SK-N-SH (cell line): ENCODE data around the gene CRB1. TPM values are rescaled to one million over a fixed set of nuclear protein-coding genes. Genes with fewer than 3 reads are reported as not detected.

Experiments
- CTCF ChIA-PET: fragments of 300-600, 350-600 bp; formaldehyde crosslinking; extraction: SDS; loops from one replicate; lab custom pipeline; 2021; lab: Yijun Ruan, JAX
- POLR2A ChIA-PET: fragments of 350-600 bp; sonication (Branson Sonifier 250); formaldehyde crosslinking; extraction: SDS; loops from one replicate; lab custom pipeline; 2020; ENCODE audit warnings: antibody characterized with exemption, inconsistent platforms; lab: Yijun Ruan, JAX
- DNase-seq: peaks from one replicate; pipeline ENCODE4 v3.0.0; 2012
- H2AFZ ChIP-seq: fragments of 200-600 bp; sonication (generic); 2 replicates; pipeline ENCODE4 v1.8.1; 2016; ENCODE audit warnings: antibody characterized with exemption, mild to moderate bottlenecking, low read depth
- H3F3A ChIP-seq: fragments of 200-600 bp; sonication (generic); replicated peaks from 2 replicates; pipeline ENCODE3; 2016; ENCODE audit warnings: antibody characterized with exemption, mild to moderate bottlenecking; ENCODE audit not compliant: insufficient read depth
- H3K27ac ChIP-seq, 2 experiments: fragments of 200-500 bp in 1 of 2; fragments of 200-600 bp in 1 of 2; sonication (Bioruptor generic) in 1 of 2; sonication (generic), shearing (Covaris generic) in 1 of 2; 2 replicates each; pipeline versions ENCODE4 v1.5.1 to v1.6.1; 2014 to 2016; ENCODE audit warnings: low read depth in 2 of 2, inconsistent platforms in 1 of 2, low read length in 1 of 2, mild to moderate bottlenecking in 1 of 2, mixed read lengths in 1 of 2
- H3K27me3 ChIP-seq: fragments of 200-600 bp; sonication (generic), shearing (Covaris generic); 2 replicates; pipeline ENCODE4 v1.6.1; 2016; ENCODE audit warnings: mixed run types; ENCODE audit not compliant: insufficient read depth
- H3K36me3 ChIP-seq, 2 experiments: fragments of 200-500 bp in 1 of 2; fragments of 200-600 bp in 1 of 2; sonication (Bioruptor generic) in 1 of 2; sonication (generic) in 1 of 2; replicated peaks in 1 of 2; 2 replicates each; pipeline versions ENCODE3 to v1.5.1; 2014 to 2016; ENCODE audit warnings: low read length in 1 of 2, mild to moderate bottlenecking in 1 of 2; ENCODE audit not compliant: insufficient read depth in 2 of 2, control insufficient read depth in 1 of 2
- H3K4me1 ChIP-seq, 2 experiments: fragments of 200-500 bp in 1 of 2; fragments of 200-600 bp in 1 of 2; sonication (Bioruptor generic) in 1 of 2; sonication (generic), shearing (Covaris generic) in 1 of 2; 2 replicates each; pipeline versions ENCODE4 v1.5.1 to v1.6.1; 2014 to 2016; ENCODE audit warnings: low read depth in 1 of 2, low read length in 1 of 2, mixed run types in 1 of 2; ENCODE audit not compliant: insufficient read depth in 2 of 2, control insufficient read depth in 1 of 2
- H3K4me2 ChIP-seq: fragments of 200-600 bp; sonication (generic), shearing (Covaris generic); 2 replicates; pipeline ENCODE4 v1.6.1; 2017; ENCODE audit warnings: mixed run types
- H3K4me3 ChIP-seq, 2 experiments: fragments of 200-500 bp in 1 of 2; fragments of 200-600 bp in 1 of 2; sonication (Bioruptor generic) in 1 of 2; sonication (generic), shearing (Covaris generic) in 1 of 2; 2 replicates each; pipeline versions ENCODE4 v1.5.1 to v1.8.1; 2014 to 2016; ENCODE audit warnings: low read depth in 2 of 2, inconsistent platforms in 1 of 2, low read length in 1 of 2, mild to moderate bottlenecking in 1 of 2, mixed read lengths in 1 of 2, moderate library complexity in 1 of 2
- H3K79me2 ChIP-seq: fragments of 200-600 bp; sonication (generic); 2 replicates; pipeline ENCODE4 v1.8.1; 2017; ENCODE audit warnings: mild to moderate bottlenecking; ENCODE audit not compliant: insufficient read depth
- H3K9ac ChIP-seq: fragments of 200-600 bp; sonication (generic); 2 replicates; pipeline ENCODE4 v1.6.1; 2017; ENCODE audit warnings: mixed run types
- H3K9me2 ChIP-seq: fragments of 200-600 bp; sonication (generic); 2 replicates; pipeline ENCODE4 v1.6.1; 2017; ENCODE audit warnings: mixed run types
- H3K9me3 ChIP-seq: fragments of 200-600 bp; sonication (generic); 2 replicates; pipeline ENCODE4 v1.6.1; 2017; ENCODE audit warnings: mixed run types, mild to moderate bottlenecking, moderate library complexity
- H4K20me1 ChIP-seq: fragments of 200-600 bp; sonication (generic); 2 replicates; pipeline ENCODE4 v1.6.1; 2017; ENCODE audit warnings: mild to moderate bottlenecking, mixed run types; ENCODE audit not compliant: insufficient read depth
- CHD2 ChIP-seq: fragments of 150-350 bp; IDR thresholded peaks from 2 replicates; pipeline ENCODE4 v1.6.1; 2018; ENCODE audit warnings: low read length; ENCODE audit not compliant: partially characterized antibody
- GATA2 ChIP-seq: sonication (generic); formaldehyde crosslinking; IDR thresholded peaks from 2 replicates; pipeline ENCODE4 v1.5.0; 2020; ENCODE audit warnings: mild to moderate bottlenecking, missing genetic modification reagents
- NFIC ChIP-seq: IDR thresholded peaks from 2 replicates; pipeline ENCODE4 v1.4.0; 2012; ENCODE audit warnings: borderline replicate concordance
- RFX5 ChIP-seq: IDR thresholded peaks from 2 replicates; pipeline ENCODE4 v1.6.1; 2012; ENCODE audit warnings: mild to moderate bottlenecking, improper control_type of control experiment, low read length
- SIN3A ChIP-seq: IDR thresholded peaks from 2 replicates; pipeline ENCODE4 v1.6.1; 2012; ENCODE audit warnings: low read depth, mild to moderate bottlenecking, low read length, moderate library complexity, borderline replicate concordance
- SMC3 ChIP-seq: IDR thresholded peaks from 2 replicates; pipeline ENCODE4 v1.6.1; 2012; ENCODE audit warnings: low read depth, low read length, improper control_type of control experiment
- TAF1 ChIP-seq: IDR thresholded peaks from 2 replicates; pipeline ENCODE4 v1.6.1; 2012; ENCODE audit warnings: low read depth, mild to moderate bottlenecking, low read length, moderate library complexity, borderline replicate concordance
- TEAD4 ChIP-seq: IDR thresholded peaks from 2 replicates; pipeline ENCODE4 v1.4.0; 2012; ENCODE audit warnings: mild to moderate bottlenecking, borderline replicate concordance; ENCODE audit not compliant: insufficient read depth
- USF2 ChIP-seq: fragments of 150-350 bp; IDR thresholded peaks from 2 replicates; pipeline ENCODE4 v1.6.1; 2017; ENCODE audit warnings: antibody characterized with exemption, low read length, low read depth, borderline replicate concordance
- WGBS: methylation state at CpG from one replicate; pipeline ENCODE4 v1.1.6; 2017; ENCODE audit warnings: low lambda C conversion rate; 5-methylcytosine and 5-hydroxymethylcytosine counted together
- polyA plus RNA-seq, 3 experiments: library from polyadenylated mRNA; depleted of rRNA; stranded (reverse); fragments of >200 nt; gene quantifications; 2 replicates each; pipeline ENCODE4 v1.2.3, GENCODE V29; 2012
- TF ChIP-seq, protein P1 (sequence below): IDR thresholded peaks from 2 replicates; pipeline ENCODE4 v1.6.1; 2012; ENCODE audit warnings: mild to moderate bottlenecking, low read depth, low read length, moderate library complexity
- TF ChIP-seq, protein P2 (sequence below): fragments of 150-350 bp; IDR thresholded peaks from 2 replicates; pipeline ENCODE4 v1.6.1; 2016; ENCODE audit warnings: mild to moderate bottlenecking, low read depth, low read length

The CRB1 gene
- polyA plus RNA-seq, 1 of the 3 experiments (the other 2 are of a cell fraction), result 0.13 TPM

- Histone ChIP-seq H3K9me3 (no peaks in the 10 kb centered on the region), H3F3A (no peaks in the 10 kb centered on the region), H3K4me2 (no peak overlapping the region), H3K9ac (no peak overlapping the region), H3K36me3 (no peaks in the 10 kb centered on the region), H3K27me3 (no peaks in the 10 kb centered on the region), H3K9me2 (no peaks in the 10 kb centered on the region), H3K27ac (no peak overlapping the region), H4K20me1 (no peaks in the 10 kb centered on the region), H3K4me3 (no peak overlapping the region), H3K79me2 (no peaks in the 10 kb centered on the region), H2AFZ (no peak overlapping the region), H3K4me1 (peaks cover 0 to 18% of the 10 kb centered on the region in 2 experiments; a peak in 2 of 4 replicates)
- DNase-seq, result no peak
- WGBS, result 88% methylated on average over 3 of the region's 3 CpGs
- TF ChIP-seq NFIC (no peak), GATA2 (no peak)
- CTCF ChIA-PET, result interaction anchor here (0.5 to 1.6 kb wide), 2 partner anchors 46 to 72 kb away, joined by 3 to 5 read pairs; no protein-coding TSS in a partner anchor
- POLR2A ChIA-PET, result no interaction called here
These were observed 204.1 kb downstream of the CRB1 start for GRCh38 chr1:197472141-197472540.

GRCh38 chr1:197480446-197480845 is 212.4 kb downstream of the CRB1 start:
- Histone ChIP-seq H3K9me3 (no peaks in the 10 kb centered on the region), H3K9ac (no peak overlapping the region), H3K4me2 (no peak overlapping the region), H3K27ac (no peak overlapping the region), H3K4me3 (no peak overlapping the region), H3K36me3 (no peaks in the 10 kb centered on the region), H3K27me3 (no peaks in the 10 kb centered on the region), H4K20me1 (no peaks in the 10 kb centered on the region), H3K4me1 (peaks cover 0 to 5% of the 10 kb centered on the region in 2 experiments; a peak in 2 of 4 replicates), H2AFZ (no peak overlapping the region), H3K9me2 (no peaks in the 10 kb centered on the region), H3K79me2 (no peaks in the 10 kb centered on the region), H3F3A (no peaks in the 10 kb centered on the region)
- ChIA-PET CTCF (no interaction called here), POLR2A (no interaction called here)
- TF ChIP-seq USF2, result no peak
- TF ChIP-seq, protein P1, sequence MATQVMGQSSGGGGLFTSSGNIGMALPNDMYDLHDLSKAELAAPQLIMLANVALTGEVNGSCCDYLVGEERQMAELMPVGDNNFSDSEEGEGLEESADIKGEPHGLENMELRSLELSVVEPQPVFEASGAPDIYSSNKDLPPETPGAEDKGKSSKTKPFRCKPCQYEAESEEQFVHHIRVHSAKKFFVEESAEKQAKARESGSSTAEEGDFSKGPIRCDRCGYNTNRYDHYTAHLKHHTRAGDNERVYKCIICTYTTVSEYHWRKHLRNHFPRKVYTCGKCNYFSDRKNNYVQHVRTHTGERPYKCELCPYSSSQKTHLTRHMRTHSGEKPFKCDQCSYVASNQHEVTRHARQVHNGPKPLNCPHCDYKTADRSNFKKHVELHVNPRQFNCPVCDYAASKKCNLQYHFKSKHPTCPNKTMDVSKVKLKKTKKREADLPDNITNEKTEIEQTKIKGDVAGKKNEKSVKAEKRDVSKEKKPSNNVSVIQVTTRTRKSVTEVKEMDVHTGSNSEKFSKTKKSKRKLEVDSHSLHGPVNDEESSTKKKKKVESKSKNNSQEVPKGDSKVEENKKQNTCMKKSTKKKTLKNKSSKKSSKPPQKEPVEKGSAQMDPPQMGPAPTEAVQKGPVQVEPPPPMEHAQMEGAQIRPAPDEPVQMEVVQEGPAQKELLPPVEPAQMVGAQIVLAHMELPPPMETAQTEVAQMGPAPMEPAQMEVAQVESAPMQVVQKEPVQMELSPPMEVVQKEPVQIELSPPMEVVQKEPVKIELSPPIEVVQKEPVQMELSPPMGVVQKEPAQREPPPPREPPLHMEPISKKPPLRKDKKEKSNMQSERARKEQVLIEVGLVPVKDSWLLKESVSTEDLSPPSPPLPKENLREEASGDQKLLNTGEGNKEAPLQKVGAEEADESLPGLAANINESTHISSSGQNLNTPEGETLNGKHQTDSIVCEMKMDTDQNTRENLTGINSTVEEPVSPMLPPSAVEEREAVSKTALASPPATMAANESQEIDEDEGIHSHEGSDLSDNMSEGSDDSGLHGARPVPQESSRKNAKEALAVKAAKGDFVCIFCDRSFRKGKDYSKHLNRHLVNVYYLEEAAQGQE, result no peak
- WGBS, result 64% methylated on average over 6 of the region's 6 CpGs
- no peak for DNase-seq

DNA sequence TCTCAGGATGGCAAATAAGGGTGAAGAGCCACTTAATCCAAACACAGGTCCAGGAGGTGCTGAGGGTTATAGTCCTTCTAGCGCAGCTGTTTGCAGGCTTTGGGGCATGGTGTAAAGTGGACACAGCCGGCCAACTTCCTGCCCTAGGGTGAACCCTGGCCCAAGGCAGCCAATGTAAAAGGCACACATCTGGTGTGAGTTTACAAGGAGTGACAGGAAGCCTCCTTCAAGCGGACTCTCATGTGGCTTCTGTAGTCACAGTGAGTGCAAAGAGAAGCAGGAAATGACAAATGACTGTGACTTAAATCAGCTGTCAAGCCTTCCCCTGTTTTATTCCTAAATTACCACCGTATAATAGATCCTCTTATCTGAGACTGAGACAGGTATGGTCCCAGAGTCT is 213.0 kb downstream of the CRB1 start:
- Histone ChIP-seq H3K4me3 (no peak overlapping the region), H3K4me1 (peaks cover 0 to 5% of the 10 kb centered on the region in 2 experiments; a peak in 2 of 4 replicates), H4K20me1 (no peaks in the 10 kb centered on the region), H3K9me2 (no peaks in the 10 kb centered on the region), H3F3A (no peaks in the 10 kb centered on the region), H3K9me3 (no peaks in the 10 kb centered on the region), H3K27ac (no peak overlapping the region), H2AFZ (no peak overlapping the region), H3K9ac (no peak overlapping the region), H3K36me3 (no peaks in the 10 kb centered on the region), H3K4me2 (no peak overlapping the region), H3K27me3 (no peaks in the 10 kb centered on the region), H3K79me2 (no peaks in the 10 kb centered on the region)
- WGBS, result 60% methylated on average over 4 of the region's 4 CpGs
- CTCF ChIA-PET, result interaction anchor here (0.7 kb wide), 1 partner anchor 435 kb away, joined by 3 read pairs; no protein-coding TSS in a partner anchor
- POLR2A ChIA-PET, result no interaction called here
- no peak for DNase-seq
- TF ChIP-seq NFIC (no peak), TAF1 (no peak), RFX5 (no peak), GATA2 (no peak), TEAD4 (no peak), SIN3A (no peak), SMC3 (no peak), CHD2 (no peak)
- TF ChIP-seq, protein P2, sequence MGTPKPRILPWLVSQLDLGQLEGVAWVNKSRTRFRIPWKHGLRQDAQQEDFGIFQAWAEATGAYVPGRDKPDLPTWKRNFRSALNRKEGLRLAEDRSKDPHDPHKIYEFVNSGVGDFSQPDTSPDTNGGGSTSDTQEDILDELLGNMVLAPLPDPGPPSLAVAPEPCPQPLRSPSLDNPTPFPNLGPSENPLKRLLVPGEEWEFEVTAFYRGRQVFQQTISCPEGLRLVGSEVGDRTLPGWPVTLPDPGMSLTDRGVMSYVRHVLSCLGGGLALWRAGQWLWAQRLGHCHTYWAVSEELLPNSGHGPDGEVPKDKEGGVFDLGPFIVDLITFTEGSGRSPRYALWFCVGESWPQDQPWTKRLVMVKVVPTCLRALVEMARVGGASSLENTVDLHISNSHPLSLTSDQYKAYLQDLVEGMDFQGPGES, result no peak
- TF ChIP-seq, protein P1, result no peak
